Kidney (tissue), 14 donors: ENCODE measurements around the gene EMX1. TPM values are rescaled to one million over a fixed set of nuclear protein-coding genes. Genes with fewer than 3 reads are reported as not detected.

Source experiments
- DNase-seq, 5 donors: peaks; one replicate each; pipeline ENCODE4 v3.0.0-alpha.2; 2013 to 2020
- FAIRE-seq: peaks from 2 replicates; lab custom pipeline; 2012; peaks lifted over from hg19 to GRCh38; lab: Jason Lieb, UNC
- H3K27ac ChIP-seq, 2 donors: one replicate each; pipeline ENCODE4 v1.7.0; 2013; ENCODE audit warnings: low read depth in 2 of 2, low read length in 2 of 2, inconsistent platforms in 1 of 2
- H3K27me3 ChIP-seq: one replicate; pipeline ENCODE4 v1.7.1; 2013; ENCODE audit warnings: low read length, inconsistent platforms; ENCODE audit not compliant: control insufficient read depth, insufficient read depth
- H3K36me3 ChIP-seq, 3 donors: one replicate each; pipeline versions ENCODE4 v1.7.0 to v1.7.1; 2013; ENCODE audit warnings: low read length in 3 of 3, control low read depth in 1 of 3, inconsistent platforms in 1 of 3; ENCODE audit not compliant: insufficient read depth in 3 of 3, control insufficient read depth in 2 of 3
- H3K4me1 ChIP-seq, 3 donors: one replicate each; pipeline versions ENCODE4 v1.7.0 to v1.7.1; 2013; ENCODE audit warnings: low read length in 3 of 3, inconsistent platforms in 1 of 3, low read depth in 1 of 3; ENCODE audit not compliant: control insufficient read depth in 2 of 3, insufficient read depth in 2 of 3
- H3K4me3 ChIP-seq, 3 donors: one replicate each; pipeline versions ENCODE4 v1.7.0 to v1.8.1; 2013; ENCODE audit warnings: low read length in 3 of 3, control low read depth in 1 of 3, inconsistent platforms in 1 of 3
- H3K9ac ChIP-seq, 3 donors: one replicate each; pipeline versions ENCODE4 v1.7.0 to v1.7.1; 2013; ENCODE audit warnings: low read length in 3 of 3, control low read depth in 1 of 3, inconsistent platforms in 1 of 3
- H3K9me3 ChIP-seq, 3 donors: one replicate each; pipeline versions ENCODE4 v1.7.0 to v1.7.1; 2013; ENCODE audit warnings: low read length in 3 of 3, control low read depth in 1 of 3, inconsistent platforms in 1 of 3; ENCODE audit not compliant: control insufficient read depth in 2 of 3, insufficient read depth in 1 of 3
- intact Hi-C: fragments of 100-400 bp; cut with DNase I; formaldehyde crosslinking; loops from one replicate; pipeline ENCODE4 v1.11.1; 2022
- polyA plus RNA-seq: library from polyadenylated mRNA; stranded (reverse); fragments of 350-450 nt; fragmentation: Illumina TruSeq; extraction: RNeasy Lipid Tissue Mini Kit (QIAGEN cat#74804); gene quantifications from one replicate; pipeline ENCODE4 v1.2.3, GENCODE V29; 2014; ENCODE audit warnings: low read depth, low replicate concordance; ENCODE audit not compliant: insufficient read depth
- total RNA-seq: library from RNA; stranded (reverse); fragmentation: NEBNext Ultra II Directional; extraction: Animal tissue kit (Norgen Biotek cat#: 25700); gene quantifications from one replicate; pipeline ENCODE4 v1.2.1, GENCODE V29; 2021
- TF ChIP-seq, protein P1 (sequence below): IDR thresholded peaks from 3 replicates; pipeline ENCODE4 v1.5.1; 2012; ENCODE audit warnings: mild to moderate bottlenecking, moderate library complexity, borderline replicate concordance; ENCODE audit not compliant: insufficient read depth; ENCODE audit errors: extremely low read depth
- donor health status: control.
- donor health status: control.
- donor health status: control.
- donor health status: control.
- donor health status: control.
- donor health status: DM: yes; HTN: yes; CAD: no.
- donor health status: Normal renal cell carcinoma (clear cell type).

Gene EMX1
- total and polyA plus RNA-seq, 2 donors from 2014 or later: 19.6 to 132 TPM

DNA sequence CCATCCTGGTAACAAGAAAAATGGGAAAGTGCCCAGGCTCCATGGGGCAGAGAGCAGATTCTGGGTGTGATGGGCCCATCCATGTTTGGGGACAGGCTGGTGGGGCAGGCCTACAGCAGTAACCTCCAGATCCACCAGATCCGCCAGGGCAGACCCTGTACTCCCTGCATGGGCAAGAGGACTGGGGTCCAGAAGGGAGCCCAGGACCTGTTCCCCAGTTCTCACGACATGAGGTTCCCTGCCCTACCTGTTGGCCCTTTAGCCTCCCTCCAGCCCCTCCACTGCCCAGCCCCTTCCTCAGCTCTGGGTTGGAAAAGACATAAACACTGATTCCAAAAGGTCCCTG, 38.7 kb downstream of the EMX1 start:
- Histone ChIP-seq H3K9me3 (no peaks in the 10 kb centered on the region), H3K36me3 (peaks cover 0 to 2% (median 0%) of the 10 kb centered on the region in 3 donors), H3K4me1 (peaks cover 0 to 7% (median 0%) of the 10 kb centered on the region in 3 donors), H3K27me3 (no peaks in the 10 kb centered on the region), H3K9ac (no peak overlapping the region), H3K27ac (no peak overlapping the region), H3K4me3 (no peak overlapping the region)
- FAIRE-seq (no peak), DNase-seq (peak in 1 of 5 donors; percentile 37)
- TF ChIP-seq, protein P1, sequence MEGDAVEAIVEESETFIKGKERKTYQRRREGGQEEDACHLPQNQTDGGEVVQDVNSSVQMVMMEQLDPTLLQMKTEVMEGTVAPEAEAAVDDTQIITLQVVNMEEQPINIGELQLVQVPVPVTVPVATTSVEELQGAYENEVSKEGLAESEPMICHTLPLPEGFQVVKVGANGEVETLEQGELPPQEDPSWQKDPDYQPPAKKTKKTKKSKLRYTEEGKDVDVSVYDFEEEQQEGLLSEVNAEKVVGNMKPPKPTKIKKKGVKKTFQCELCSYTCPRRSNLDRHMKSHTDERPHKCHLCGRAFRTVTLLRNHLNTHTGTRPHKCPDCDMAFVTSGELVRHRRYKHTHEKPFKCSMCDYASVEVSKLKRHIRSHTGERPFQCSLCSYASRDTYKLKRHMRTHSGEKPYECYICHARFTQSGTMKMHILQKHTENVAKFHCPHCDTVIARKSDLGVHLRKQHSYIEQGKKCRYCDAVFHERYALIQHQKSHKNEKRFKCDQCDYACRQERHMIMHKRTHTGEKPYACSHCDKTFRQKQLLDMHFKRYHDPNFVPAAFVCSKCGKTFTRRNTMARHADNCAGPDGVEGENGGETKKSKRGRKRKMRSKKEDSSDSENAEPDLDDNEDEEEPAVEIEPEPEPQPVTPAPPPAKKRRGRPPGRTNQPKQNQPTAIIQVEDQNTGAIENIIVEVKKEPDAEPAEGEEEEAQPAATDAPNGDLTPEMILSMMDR: no peak
- intact Hi-C loops: no loop called here

DNA sequence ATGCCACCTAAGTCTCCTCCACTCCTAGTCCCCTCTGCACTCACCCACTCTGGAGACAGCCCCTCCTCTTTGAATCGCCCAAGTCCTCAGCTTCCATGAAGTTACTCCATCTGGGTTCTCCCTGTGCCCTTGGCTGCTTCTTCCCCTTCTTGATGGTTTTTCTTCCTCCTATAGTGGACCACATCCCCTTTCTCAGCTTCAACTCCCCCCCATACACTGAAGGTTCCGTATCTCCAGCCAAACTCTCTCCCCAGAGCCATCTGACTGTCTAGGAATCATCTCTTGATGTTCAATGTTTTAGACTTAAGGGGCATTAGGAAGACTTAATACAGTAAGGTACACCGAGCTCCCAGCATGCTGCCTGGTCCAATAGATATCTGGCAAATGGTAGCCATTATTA, 39.6 kb downstream of the EMX1 start:
- FAIRE-seq (no peak), DNase-seq (no peak)
- Histone ChIP-seq H3K9ac (no peak overlapping the region), H3K36me3 (peaks cover 0 to 2% (median 0%) of the 10 kb centered on the region in 3 donors), H3K9me3 (no peaks in the 10 kb centered on the region), H3K4me3 (no peak overlapping the region), H3K27me3 (no peaks in the 10 kb centered on the region), H3K4me1 (peaks cover 0 to 7% (median 0%) of the 10 kb centered on the region in 3 donors), H3K27ac (no peak overlapping the region)
- TF ChIP-seq, protein P1: no peak
- intact Hi-C loops: no loop called here

DNA sequence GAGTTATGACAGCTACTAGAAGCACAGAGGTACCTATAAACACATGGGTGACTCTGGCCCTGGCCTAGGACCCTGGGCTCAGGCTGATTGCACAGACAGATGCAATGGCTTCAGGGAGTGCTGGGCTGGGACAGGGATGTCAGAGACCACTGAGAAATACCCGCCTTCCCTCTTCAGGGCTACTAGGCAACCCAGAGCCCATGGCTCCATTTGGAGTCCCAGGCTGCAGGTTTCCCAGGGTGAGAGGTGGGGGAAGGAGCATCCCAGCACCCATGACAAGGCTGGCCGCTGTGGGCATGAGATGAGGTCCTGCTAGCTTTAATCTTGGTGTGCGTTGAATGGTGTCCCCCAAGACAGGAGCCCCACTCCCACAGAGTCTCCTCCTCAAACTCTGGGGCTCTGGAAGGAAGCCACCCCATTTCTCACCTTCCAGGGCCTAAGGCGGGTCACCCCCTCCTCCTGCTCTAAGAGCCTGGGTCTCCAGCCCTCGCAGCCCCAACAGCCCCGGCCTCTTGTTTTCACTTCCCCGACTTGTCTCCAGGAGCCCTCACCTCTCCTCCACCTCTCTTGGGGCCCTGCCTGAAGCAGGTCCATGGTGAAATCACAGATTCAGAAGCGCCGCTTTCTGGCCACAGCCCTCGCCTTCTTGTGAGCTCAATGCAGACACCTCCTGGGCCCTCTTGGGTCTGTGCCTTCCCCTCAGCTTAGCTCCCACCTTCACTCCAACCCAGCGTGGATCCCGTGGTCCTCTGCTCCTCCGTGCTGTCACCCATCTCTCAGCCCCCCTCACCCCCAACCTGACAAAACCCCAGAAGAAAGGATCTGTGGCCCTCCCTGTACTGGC, 41.4 kb downstream of the EMX1 start:
- peaks cover 0 to 2% (median 0%) of the 10 kb centered on the region in 3 donors for H3K36me3 ChIP-seq
- intact Hi-C loops: no loop called here
- DNase-seq (peak in 1 of 5 donors; percentile 48), FAIRE-seq (no peak)
- H3K9ac ChIP-seq: no peak overlapping the region
- H3K27me3 ChIP-seq: no peaks in the 10 kb centered on the region
- H3K27ac ChIP-seq: no peak overlapping the region
- peaks cover 0 to 16% (median 12%) of the 10 kb centered on the region in 3 donors for H3K4me1 ChIP-seq
- H3K4me3 ChIP-seq: no peak overlapping the region
- H3K9me3 ChIP-seq: no peaks in the 10 kb centered on the region
- TF ChIP-seq, protein P1: no peak
